COR-L47 (cell line): Measurements from ENCODE around the gene CISH.

Source experiments
- DNase-seq: peaks from one replicate; lab custom pipeline; 2025; lab: John Stamatoyannopoulos, UW

Gene CISH

DNA sequence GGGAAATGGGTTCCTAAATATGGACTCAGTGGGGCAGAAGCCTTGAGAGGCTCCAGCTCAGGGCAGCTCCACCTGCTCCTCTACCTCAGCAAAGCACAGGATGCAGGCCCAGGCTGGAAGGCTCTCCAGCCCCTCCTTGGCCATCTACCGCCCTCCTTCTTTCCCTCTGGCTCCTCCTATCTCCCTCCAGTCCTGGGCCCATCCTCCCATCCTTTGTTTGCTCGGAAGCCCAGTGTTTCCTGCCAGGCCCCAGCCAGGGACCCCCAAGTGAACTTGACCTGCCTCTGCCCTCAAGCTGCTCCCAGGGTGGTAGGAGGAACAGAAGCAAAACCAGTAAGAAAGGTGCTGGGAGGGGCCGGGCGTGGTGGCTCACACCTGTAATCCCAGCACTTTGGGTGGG lies 25.4 kb upstream of the CISH start:
- DNase-seq, result no peak

DNA sequence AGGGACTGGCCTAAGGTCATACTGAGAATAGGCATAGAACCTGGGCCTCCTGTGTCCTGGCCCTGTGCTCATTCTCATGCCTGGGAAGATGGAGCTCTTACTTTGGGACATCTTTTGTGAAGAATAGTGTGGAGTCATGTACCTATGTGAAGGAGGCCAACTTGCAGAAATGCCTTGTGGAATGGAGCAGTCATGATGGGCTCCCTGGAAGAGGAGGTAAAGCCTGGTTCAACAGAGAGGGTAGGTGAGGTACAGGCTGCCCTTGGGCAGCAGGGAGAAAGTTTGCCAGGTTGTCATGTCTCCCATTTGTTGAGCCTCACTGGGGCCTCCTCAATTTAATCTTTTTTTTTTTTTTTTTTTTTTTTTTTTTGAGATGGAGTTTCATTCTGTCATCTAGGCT lies 23.5 kb upstream of the CISH start:
- DNase-seq, result no peak

DNA sequence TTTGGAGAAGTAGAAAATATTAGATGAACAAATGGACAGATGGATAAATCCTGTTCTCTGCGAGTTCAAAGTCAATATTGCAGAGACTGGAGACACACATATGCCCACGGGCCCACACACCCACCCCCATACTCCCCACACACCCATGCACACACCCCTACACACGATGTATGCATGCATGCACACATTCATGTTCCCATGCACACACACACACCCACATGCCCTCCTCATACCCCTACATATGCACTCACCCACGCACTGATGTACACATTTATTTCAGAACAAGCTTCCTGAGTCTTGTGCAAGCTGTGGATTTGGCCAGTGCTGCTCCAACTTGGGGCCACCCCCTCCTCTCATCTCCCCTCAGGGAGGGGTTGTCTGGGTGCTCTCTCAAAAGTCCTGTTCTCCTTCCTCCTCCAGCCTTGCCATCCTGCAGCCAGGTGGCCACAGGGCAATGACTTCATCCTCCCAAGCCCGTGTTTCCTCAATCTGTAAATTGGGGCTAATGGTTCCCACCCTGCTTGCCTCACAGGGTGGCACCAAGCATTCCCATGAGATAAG lies 21.7 kb upstream of the CISH start:
- no peak for DNase-seq

DNA sequence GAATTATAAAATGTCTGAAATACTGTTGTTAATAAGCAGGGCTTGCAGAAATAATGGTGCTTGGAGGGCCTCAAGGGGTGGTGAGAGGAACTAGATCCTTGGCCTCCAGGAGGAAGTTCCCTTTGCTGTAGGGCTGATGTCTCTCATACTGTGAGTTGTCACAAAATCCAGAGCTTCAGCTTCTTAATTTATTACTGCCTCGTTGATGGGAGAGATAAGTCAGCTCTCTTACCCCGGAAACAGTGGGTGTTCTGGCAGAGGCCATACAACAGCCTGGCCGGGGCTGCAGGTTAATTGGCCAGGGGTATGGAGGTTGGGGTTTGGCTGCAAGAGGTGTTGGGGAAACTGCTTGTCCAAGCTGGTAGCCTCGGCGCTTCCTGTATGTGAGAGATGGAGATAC lies 20.9 kb upstream of the CISH start:
- no peak for DNase-seq

DNA sequence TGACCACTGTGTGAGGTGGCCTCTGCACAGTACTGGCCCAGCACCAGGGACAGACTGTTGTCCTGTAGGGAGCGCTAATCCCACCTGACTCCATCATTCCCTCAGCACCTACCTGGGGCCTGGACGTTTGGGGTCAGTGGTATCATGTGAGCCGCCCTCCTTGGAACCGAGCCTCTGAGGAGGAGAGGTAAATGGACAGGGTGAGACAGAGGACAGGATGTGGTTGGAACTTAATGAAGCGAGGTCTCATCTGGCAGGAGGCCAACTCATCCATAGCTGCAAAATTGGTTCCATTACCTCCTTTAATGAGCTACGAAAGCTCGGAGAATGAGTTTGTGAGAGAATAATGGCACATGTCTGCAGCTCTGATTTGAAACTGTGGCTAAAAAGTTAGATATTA lies 19.3 kb upstream of the CISH start:
- peak; percentile 54 for DNase-seq

DNA sequence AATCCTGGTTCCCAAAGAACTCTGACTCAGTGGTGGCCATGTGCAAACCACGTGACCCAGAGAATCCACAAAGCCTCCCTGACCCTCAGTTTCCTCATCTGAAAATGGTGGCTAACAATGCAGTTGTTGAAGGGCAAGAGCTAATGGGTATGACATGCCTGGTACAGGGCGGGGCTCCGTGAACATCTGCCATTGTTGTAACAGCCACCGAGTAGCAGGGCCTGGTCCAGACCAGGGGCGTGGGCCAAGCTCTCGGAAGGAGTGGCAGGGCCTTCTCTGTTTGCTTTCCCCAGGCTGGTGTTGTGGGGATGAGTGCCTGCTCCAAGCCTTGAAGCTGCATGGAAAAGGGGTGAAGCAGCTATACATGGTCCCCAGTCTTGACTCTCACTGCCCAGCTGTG lies 18.8 kb upstream of the CISH start:
- no peak for DNase-seq

DNA sequence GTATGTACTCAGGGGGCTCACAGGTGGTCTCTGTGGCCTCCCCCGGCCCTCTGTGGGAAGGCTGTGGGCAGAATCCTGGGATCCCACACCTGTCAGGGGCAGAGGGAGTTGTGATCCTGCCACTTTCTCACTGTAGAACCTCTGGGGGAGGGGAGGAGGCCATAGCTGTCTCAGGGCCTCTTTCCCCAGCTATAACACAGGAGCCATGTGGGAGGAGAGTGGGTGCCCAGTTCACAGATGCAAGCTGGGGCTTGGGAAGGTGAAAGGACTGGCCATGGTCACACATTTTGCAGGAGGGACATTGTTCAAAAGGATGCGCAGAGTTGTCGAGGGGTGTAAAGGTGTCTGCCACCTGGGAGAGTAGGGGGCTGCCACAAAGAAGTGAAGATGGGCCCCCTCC lies 17.0 kb upstream of the CISH start:
- DNase-seq, result no peak

DNA sequence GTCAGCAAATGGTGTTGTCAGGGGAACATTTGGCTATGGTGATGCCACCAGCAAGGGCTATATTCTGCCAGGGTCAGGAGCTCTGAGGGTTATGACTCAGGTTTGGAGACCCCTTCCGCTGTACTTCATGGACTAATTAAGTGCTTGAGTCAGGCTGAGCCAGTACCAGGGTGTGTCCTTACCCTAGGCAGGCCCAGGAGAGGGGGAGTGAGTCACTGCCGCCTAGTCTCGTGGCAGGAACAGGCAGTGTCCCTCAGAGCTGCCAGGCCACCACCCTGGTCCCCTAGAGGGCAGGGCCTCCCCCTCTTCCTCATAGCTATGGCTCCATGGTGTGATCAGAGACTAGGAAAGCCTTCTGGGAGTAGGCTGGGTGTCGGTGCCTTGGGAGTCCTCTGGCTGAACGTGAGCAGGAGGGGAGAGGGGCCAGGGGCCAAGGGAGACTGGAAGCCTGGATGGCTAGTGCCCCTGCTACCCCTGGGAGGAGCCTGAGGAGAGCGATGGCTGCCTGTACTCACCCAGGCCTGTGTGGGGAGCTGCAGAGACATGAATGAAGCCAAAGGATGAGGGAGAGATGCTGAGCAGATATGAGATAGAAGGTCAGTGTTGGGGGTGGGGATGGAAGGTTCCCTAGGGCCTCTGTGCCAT lies 16.0 kb upstream of the CISH start:
- DNase-seq, result no peak

DNA sequence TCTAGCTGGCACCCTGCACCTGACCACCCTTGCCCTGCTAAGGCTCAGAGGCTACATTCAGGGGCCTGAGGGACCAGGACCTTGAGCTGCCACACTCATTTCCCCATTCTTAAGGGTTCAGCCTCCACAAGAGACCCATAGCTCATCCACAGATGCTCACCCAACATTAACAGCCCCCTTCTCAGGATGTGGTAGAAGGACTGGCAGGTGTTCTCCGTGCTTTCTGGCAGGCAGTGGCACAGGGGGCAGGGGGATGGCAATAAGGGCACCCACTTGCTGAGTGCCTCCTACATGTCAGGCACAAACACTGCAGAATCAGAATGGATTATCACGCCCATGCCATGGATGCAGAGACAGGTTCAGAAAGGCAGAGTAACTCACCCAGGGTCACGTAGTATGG lies 14.8 kb upstream of the CISH start:
- DNase-seq, result no peak

DNA sequence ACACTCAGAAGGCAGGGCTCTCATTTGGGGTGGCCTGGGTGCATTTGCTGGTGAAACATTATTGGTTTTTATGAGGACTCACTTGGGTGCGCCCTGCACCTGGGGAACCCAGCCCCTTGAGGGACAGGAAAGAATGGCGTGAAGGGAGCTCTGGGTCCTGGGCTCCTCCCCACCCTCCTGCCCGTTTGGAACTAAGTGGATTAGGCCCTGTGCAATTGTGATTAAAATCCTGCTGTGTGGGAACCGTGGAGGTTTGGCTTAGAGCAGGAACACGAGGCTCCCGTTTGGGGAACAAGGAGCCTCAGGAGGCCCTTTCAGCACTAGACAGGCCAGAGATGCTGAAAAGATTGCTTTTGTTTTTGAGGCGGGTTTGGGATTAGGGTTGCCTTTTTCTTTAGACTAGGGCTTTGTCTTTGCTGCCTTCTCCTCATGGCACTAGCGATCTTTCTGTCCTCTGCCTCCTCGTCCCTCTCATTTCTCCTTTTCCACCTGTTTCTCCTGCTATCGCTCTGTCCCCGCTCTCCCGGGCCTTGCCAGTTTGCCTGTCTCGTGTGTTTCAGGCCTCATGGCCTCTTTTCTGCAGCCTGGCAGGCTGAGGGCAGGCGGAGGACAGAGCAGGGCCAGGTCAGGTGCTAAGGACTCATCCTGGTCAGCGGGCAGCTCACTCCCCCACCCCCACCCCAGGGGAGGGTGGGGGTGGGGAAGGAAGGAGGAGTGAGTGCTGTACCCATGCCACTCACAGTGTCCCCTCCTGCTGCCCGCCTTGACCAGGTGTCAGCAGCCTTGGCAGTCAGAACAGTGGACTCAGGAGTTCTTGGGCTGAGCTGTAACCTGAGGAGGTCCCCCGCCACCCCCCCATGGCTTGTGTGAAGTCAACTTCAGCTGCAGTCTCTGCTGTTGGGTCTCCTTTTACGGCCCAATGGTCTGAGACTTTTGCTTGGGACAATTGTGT lies 13.9 kb upstream of the CISH start:
- no peak for DNase-seq

DNA sequence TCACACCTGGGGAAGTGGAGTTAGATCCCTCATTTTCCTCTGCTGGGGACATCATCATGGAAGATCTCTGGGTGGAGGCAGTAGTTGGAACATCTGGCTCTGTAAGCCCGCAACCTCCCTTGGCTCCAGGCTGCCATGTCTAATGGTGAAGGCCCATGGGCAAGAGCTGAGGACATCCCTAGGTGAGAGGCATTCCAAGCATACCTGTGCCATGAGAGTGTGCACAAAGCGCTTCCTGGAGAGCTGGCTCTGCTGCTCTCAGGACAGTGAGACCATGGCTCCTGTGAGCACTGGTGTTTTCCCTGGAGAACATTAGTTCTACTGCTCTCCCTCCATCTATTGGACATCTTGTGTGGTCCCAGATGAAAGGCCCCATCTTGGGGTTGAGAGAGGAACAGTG lies 13.1 kb upstream of the CISH start:
- no peak for DNase-seq

DNA sequence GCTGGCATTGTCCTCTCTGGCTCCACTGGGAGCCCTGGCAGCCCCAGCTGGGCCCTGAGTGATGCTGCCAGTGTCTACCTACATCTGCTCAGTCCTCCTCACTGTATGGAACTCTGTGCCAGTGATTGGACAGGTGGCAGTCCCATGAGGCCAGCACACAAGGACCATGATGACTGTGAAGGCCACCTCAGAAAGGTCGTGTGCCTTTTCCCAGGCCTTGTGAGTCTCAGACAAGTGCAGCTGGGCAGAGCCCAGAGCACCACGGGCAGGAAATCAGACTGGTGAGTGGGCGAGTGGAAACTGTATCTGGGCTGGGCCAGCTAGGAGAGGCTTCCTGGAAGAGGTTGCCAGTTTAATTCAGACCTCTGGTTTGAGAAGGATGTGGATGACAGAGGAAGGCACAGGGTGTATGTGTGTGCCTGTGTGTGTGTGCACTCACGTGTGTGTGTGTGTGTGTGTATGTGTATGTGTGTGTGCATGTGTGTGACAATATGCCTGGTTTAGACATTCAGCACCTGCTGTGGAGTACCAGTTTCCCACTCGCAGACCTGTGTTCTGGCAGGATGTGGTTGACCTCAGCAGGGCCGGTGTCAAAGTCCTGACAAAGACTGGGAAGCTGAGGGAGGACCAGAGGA lies 12.4 kb upstream of the CISH start:
- DNase-seq, result no peak

DNA sequence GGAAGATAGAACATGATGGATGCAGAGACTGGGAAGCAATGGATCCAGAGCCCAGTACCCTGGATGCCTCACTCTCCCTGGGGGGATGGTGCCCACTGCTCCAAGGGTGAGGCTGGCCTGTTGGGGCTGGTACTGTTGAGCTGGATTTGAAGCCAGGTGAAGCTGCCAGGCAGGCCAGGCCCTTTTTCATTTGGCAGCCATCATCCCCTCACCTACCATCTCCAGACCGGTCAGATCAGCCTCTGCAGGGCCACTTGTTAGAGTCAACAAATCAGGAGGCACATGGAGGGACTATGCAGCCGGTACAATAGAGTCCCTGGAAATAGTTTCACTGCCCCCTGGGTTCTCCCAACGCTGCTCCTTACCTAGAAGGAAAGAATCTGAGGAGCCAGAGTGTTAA lies 11.3 kb upstream of the CISH start:
- DNase-seq, result no peak

DNA sequence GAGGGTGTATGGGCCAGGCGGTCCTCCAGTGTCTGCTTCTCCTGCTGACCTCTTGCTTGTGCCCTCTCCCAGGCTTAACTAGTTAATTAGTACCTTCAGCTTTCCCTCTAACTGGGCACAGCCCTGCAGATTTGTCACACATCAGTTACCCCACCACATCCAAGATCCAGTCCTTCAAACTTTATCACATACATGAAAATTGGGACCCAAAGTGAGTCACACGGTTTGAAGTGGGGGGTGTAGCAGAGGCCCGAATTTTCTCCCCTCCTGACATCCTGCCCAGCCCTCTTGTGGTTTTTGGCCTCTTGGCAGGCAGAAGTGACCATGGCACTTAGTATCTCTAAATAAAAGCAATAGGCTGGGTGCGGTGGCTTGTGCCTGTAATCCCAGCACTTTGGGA lies 9.2 kb upstream of the CISH start:
- DNase-seq, result no peak

DNA sequence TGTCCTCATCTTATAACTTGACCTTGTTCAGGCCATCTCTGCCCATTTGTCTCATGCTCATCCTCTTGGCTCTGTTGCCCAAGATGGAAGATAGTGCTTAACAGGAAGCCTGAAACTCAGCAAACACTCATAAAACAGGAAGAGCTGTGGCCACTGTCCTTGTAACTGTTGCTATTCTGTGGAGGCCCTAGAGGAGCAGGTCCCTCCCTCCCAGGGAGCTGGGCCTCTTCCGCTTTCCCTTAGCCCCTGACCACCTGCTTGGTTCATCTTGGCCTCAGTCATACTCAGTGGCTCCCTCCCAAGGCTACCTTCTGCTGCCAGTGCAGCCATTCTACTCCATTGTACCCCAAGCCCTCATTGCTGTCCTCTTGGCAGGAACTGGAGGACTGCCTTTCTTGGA lies 8.8 kb upstream of the CISH start:
- DNase-seq, result no peak

DNA sequence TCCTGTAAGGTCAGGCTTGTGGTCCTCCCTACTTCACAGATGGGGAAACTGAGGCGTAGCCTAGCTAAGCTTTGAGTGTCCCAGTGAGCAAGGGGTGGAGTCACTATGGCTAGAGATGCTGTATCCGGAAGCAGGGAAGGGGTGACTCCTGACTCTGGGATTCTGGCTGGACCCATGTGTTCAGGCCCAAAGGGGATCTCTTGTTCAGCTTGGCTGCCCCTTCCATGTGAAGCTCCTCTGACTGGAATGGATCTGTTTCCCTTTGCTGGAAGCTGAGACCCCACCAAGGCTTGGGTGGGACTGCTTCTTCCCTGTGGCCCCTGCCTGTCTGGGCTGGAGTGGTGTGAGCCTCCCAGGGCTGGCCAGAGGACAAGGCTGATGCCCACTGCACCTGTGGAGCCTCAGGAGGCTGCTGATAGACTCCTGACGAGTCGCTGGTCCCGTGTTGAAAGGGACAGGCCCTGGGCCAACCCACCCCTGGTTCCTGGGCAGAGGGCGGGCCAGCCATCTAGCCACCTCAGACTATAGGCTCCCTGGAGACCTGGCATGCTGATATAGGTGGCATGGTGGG lies 6.4 kb upstream of the CISH start:
- no peak for DNase-seq

DNA sequence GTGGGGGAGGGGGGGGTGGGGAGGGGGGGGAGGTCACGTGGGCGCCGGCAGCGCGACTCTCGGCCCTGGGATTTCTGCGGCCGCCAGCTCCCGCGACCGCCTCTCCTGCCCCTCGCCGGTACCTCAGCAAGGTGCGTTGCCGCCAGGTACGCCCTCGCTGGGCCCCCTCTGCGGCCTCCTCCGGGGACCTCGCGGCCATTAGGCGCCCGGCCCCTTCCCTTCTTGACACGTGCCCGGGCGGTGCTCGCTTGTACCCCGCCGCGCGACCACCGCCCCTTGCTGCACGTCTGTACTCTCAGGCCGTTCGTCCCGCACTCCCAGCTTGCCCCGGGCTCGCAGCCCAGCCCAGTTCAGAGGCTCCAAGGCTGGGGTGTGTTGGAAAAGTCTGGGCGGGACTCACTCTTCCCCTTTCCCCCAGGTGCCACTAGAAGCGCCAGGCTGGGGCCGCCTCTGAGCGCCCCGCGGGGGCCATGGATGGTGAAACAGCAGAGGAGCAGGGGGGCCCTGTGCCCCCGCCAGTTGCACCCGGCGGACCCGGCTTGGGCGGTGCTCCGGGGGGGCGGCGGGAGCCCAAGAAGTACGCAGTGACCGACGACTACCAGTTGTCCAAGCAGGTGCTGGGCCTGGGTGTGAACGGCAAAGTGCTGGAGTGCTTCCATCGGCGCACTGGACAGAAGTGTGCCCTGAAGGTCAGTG lies 5.7 kb upstream of the CISH start, which contains the start of gene MAPKAPK3:
Gene MAPKAPK3 (plus strand): TSS at position 56 of the 696 bp plus-strand sequence. CDS start 415 bp downstream, at position 471.
- DNase-seq, result no peak

DNA sequence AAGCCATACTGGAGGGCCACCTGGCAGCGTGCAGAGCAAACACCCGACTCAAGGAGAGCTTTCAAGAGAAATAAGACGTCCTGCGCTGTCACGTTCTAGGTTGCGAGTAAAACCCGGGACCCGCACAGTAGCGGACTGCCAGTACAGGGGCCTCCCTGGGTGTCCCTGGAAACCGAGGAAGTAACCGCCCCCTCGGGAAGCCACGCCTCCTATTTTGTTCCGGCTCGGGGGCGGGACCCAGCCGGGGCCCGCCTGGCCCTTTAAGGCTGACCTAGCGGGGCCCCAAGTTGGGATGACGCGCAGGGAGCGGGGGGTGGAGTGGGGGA lies 5.2 kb upstream of the CISH start:
- peak; percentile 15 for DNase-seq

DNA sequence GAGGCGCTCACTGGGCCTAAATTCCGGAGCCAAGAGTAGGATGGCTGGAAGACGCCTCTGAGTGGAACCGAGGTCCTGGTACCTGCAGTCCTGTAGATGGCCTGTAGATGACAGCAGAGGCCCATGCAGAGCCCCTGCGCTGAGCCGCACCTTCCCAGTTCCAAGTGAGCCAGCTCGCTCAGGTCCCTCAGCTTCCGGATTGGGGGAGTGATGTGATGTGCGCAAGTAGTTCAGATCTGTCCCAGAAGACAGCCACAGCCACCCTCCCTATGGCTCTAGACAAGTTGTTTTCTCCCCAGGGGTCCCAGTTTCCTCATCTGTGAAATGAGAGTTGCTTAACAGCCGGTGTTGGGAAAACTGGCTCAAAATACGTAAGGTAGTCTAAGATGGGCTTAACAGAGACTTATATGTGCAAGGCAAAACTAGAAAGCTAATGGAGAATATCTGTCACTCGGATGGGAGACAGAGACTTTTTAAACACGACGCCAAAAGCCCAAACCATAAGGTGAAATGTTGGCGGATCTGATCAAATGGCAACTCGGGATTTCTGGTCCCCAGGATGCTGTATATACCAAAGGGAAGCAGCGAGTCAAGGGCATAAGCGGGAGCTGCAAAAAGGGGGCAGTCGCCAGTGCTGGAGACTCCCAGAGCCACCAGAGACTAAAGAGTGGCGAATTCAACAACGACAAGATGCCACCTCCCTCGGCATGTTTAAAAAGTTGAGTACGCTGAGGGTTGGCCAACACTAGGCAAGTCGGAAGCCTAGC lies 4.6 kb upstream of the CISH start:
- DNase-seq, result peak; percentile 35

DNA sequence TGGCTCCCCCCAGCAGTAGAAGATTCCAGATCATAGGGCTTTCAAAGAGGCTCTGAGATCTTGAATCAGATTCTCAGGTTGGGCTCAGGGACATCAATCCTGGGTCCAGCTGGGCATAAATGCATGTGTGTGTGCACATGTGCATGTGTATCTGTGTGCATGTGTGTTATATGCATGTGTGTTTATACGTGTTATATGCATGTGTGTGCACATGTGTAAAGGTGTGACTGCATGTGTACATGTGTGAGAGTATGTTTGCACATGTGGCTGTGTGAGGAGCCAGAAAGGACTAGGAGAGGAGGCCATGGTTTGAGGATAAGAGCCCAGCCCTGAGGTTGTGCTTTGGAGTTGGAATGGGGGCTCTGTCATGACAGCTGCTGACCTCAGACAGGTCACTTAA lies 3.6 kb upstream of the CISH start:
- DNase-seq, result no peak
